GM19035 (cell line): ENCODE data around the gene TBCA.
A peak's percentile ranks its signal among the peaks of the same experiment; 100 is the strongest.

Experiments used
- ATAC-seq: cut with Tn5 transposase; IDR thresholded peaks from one replicate; pipeline ENCODE4 v1.9.1; 2021; ENCODE audit not compliant: unreplicated experiment

The TBCA gene

GRCh38 chr5:77775790-77776553 lies at the start of gene TBCA:
Gene TBCA (minus strand): TSS chr5:77776339. CDS start chr5:77776257, 82 bp downstream.
- peak; percentile 90 for ATAC-seq

DNA sequence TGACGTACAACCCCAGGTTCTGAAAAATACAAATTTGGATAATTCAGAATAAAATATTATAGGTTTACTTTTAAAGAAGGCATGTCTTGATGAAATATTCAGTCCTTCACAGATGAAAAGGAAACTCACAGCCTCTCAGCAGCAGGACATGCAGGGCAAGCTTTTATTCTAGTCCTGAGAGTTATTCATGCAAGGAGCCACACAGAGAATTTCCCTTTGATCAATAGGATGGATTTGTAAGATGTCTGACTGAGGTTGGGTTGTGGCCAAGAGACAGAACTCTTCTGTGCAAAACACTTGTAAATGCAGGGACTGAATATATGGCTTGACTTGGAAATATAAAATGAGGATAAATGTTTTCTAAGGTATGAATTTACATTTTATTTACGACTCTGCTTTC lies 48.8 kb upstream of the TBCA start:
- ATAC-seq = no peak

GRCh38 chr5:77816686-77817085 lies 40.5 kb upstream of the TBCA start:
- no peak for ATAC-seq

- ATAC-seq = no peak
Observed at GRCh38 chr5:77812926-77813589, 36.9 kb upstream of the TBCA start.

DNA sequence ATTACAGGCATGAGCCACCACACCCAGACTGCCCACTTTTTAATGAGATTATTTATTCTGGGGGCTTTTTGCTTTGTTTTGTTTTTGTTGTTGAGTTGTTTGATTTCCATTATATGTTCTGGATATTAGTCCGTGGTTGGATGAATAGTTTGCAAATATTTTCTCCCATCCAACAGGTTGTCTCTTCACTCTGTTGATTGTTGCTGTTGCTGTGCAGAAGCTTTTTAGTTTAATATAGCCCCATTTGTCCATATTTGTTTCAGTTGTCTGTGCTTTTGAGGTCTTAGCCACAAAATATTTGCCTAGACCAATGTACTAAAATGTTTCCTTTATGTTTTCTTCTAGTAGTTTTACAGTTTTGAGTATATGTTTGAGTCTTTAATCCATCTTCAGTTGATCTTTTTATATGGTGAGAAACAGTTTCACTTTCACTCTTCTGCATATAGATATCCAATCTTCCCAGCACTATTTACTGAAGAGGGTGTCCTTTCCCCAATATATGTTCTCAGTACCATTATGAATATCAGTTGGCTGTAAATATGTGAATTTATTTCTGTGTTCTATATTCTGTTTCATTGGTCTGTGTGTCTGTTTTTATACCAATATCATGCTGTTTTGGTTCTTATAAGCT lies 30.2 kb upstream of the TBCA start:
- no peak for ATAC-seq

DNA sequence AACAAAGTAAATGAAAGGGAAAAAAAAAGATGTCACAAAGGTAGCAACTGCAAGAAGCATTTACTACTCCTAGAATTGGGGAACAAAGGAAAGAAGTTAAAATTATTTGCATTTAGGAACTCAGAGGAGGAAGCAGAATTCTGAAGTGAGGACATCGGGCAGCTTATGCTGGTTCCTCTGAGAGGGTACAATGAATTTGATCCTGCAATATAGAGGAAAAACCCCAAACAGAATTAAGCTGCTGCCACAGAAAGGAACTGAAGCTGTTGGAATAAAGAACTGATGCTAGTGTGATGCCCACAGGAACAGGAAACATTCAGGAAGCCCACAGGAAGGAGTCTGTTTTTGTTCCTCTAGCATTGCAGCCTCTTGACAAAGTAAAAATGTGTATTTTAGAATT lies 22.3 kb upstream of the TBCA start:
- no peak for ATAC-seq

DNA sequence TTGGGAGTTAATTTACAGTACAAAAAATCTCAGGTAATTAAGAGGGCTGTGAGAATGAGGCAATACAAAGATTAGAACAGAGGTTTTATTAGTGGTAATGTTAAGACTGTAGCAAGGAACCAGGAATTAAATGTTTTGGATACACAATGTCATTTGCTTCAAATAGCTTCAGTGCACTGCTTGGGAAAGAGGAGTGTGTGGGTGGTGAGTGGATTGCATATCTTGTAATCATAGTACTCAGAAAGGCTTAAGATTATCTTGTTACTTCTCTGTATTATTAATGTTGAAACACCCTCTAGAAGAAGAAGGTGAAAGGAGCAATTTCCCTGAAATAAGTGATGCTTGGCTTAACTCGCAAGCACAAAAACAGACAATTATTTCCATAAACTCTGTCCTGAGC lies 21.0 kb upstream of the TBCA start:
- ATAC-seq = no peak

GRCh38 chr5:77795846-77796245 lies 19.7 kb upstream of the TBCA start:
- ATAC-seq = no peak

- no peak for ATAC-seq
Observed at GRCh38 chr5:77795268-77795667, 19.1 kb upstream of the TBCA start.

- ATAC-seq = no peak
Observed at GRCh38 chr5:77791926-77792325, 15.8 kb upstream of the TBCA start.

GRCh38 chr5:77791356-77791755 lies 15.2 kb upstream of the TBCA start:
- no peak for ATAC-seq

GRCh38 chr5:77785229-77785628 lies 9.1 kb upstream of the TBCA start:
- ATAC-seq = no peak

GRCh38 chr5:77784735-77785134 lies 8.6 kb upstream of the TBCA start:
- no peak for ATAC-seq

GRCh38 chr5:77781076-77781475 lies 4.9 kb upstream of the TBCA start:
- ATAC-seq = no peak

- ATAC-seq = no peak
Observed at GRCh38 chr5:77778881-77779438, 2.8 kb upstream of the TBCA start.

DNA sequence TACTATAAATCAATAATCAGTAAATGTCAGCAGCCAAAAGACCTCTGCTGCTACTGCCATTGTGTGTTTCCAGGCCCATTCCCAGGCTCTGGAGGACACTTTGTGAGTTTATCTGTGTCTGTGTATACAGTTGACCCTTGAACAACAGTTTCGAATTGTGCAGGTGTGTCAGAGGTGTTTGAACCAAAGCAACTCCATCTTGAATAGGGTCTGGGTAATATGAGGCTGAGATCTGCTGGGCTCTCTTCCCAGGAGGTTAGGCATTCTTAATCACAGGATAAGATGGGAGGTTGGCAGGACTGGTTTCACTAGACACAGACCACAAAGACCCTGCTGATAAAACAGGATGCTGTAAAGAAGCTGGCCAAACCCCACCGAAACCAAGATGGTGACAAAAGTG lies 2.3 kb upstream of the TBCA start:
- no peak for ATAC-seq

DNA sequence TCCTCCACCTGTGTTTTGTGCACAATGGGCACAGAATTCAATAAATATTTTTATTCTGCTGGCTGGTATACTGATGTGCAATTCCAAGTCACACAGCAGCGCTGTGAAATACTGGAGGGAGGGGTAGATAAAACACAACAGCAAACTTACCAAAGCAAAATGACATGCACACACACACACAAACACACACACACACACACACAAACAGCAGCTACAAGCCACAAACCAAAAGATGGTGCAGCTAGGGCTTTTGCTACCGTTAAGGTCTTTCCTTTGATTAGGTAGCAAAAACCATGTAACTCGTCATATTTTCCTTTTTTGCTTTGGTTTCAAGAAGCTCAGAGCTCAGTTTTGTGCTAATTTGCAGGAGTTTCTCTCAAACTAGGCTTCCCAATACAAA lies 1.8 kb upstream of the TBCA start:
- ATAC-seq = no peak

GRCh38 chr5:77777281-77777892 lies 1.2 kb upstream of the TBCA start:
- ATAC-seq = no peak

DNA sequence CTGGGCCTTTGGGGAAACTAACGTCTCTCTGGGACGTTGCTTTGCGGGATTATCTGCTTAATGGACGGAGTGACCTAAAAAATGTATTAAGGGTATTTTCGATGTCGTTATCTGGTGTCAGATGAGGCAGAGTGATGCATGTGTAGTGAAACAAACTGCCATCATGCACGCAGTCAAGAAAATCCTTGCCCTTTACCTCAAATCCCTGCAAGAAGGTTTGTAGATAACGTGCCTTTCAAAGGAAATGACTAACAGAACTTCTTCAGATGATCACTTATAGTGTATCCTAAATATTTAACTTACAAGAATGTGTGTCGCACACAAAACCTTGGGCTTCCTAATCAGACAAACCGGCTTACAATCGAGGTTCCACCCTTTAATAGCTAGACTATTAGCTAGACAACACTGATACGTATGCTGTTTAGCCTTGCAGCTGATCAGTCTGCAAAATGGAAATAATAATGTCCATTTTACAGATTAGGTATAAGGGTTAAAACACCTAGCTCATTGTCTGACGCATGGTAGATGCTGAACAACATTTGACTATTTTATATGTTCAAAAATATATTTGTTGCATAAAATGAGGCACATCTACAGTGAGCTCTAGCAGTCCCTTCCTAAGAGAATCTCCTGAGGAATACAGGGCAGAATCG lies 541 bp upstream of the TBCA start:
- ATAC-seq = no peak

GRCh38 chr5:77774981-77775789 lies 954 bp downstream of the TBCA start:
- ATAC-seq = peak; percentile 25
